ENCODE results near the gene DPEP1. TPM values are rescaled to one million over a fixed set of nuclear protein-coding genes. Genes with fewer than 3 reads are reported as not detected.

DPEP1 gene
- total RNA-seq, 2 donors from 2014 or later, result 0.88 to 3.2 TPM

DNA sequence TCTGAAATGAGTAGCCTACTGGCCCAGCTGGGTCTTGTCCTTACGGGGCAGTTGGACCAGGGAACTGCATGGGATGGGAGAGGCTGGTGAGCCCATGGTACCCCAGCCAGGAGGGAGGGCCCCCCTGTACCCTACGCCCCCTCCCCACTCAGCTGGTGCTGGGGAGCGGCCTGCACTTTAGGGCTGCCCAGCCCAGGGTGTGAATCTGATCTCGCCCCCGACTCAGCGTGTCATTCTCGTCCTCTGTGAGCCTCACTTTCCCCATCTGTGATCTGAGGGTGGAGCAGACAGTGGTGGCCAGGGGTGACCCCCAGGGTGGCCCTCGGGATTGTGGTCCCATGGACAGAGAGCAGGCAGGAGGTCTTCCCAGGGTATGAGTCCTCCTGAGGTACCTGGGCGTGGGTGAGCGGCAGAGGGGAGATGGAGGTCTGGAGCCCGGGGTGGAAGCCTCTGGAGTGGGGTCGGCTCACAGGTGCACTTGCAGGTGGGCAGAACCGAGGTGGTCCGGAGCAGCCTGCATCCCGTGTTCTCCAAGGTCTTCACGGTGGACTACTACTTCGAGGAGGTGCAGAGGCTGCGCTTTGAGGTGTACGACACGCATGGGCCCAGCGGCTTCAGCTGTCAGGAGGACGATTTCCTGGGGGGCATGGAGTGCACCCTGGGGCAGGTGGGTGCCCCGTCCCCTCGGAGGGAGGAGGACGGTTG is 36.2 kb upstream of the DPEP1 start:
- TF ChIP-seq, protein P1, sequence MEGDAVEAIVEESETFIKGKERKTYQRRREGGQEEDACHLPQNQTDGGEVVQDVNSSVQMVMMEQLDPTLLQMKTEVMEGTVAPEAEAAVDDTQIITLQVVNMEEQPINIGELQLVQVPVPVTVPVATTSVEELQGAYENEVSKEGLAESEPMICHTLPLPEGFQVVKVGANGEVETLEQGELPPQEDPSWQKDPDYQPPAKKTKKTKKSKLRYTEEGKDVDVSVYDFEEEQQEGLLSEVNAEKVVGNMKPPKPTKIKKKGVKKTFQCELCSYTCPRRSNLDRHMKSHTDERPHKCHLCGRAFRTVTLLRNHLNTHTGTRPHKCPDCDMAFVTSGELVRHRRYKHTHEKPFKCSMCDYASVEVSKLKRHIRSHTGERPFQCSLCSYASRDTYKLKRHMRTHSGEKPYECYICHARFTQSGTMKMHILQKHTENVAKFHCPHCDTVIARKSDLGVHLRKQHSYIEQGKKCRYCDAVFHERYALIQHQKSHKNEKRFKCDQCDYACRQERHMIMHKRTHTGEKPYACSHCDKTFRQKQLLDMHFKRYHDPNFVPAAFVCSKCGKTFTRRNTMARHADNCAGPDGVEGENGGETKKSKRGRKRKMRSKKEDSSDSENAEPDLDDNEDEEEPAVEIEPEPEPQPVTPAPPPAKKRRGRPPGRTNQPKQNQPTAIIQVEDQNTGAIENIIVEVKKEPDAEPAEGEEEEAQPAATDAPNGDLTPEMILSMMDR (conservative IDR thresholded peaks at IDR 0.05), result no peak
- WGBS, 2 experiments (ENCODE audit: insufficient coverage in 1 of 2, insufficient read length in 1 of 2), result 87 to 90% methylated on average over 21 to 25 of the region's 25 CpGs
- Histone ChIP-seq H3K4me3 (ENCODE audit: low read length) (no peak overlapping the region), H3K4me1 (ENCODE audit: control insufficient read depth, insufficient read depth, low read length) (peaks cover 5% of the 10 kb centered on the region), H3K27me3 (ENCODE audit: control insufficient read depth, insufficient read depth, low read length, poor library complexity, severe bottlenecking) (peaks cover 33% of the 10 kb centered on the region), H3K36me3 (ENCODE audit: control insufficient read depth, insufficient read depth, low read length) (no peaks in the 10 kb centered on the region), H3K9ac (ENCODE audit: extremely low read depth, low read length, poor library complexity, severe bottlenecking) (no peak overlapping the region), H3K9me3 (ENCODE audit: control insufficient read depth, low read length) (no peaks in the 10 kb centered on the region), H3K27ac (ENCODE audit: low read depth, low read length) (no peak overlapping the region)
- Mint-ChIP-seq H3K36me3 (ENCODE audit: low read depth) (no peaks in the 10 kb centered on the region), H3K4me3 (no peak overlapping the region), H3K27ac (no peak overlapping the region), H3K9me3 (no peaks in the 10 kb centered on the region), H3K27me3 (ENCODE audit: insufficient read depth) (peaks cover 55% of the 10 kb centered on the region), H3K4me1 (peaks cover under 1% of the 10 kb centered on the region)
- no peak for DNase-seq

DNA sequence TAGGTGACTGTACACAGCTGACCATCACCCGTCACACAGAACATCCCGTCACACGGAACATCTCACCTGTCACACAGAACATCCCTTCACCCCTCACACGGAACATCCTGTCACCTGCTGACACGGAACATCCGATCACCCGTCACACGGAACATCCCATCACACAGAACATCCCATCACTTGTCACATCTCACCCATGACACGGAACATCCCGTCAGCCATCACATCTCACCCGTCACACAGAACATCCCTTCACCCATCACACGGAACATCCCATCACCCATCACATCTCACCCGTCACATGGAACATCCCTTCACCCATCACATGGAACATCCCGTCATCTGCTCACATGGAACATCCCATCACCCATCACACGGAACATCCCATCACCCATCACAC is 34.1 kb upstream of the DPEP1 start:
- H3K9me3 Mint-ChIP-seq, result no peaks in the 10 kb centered on the region
- H3K4me3 Mint-ChIP-seq, result no peak overlapping the region
- no peaks in the 10 kb centered on the region for H3K9me3 ChIP-seq (ENCODE audit: control insufficient read depth, low read length)
- H3K36me3 ChIP-seq (ENCODE audit: control insufficient read depth, insufficient read depth, low read length), result no peaks in the 10 kb centered on the region
- no peaks in the 10 kb centered on the region for H3K36me3 Mint-ChIP-seq (ENCODE audit: low read depth)
- H3K4me1 Mint-ChIP-seq, result no peaks in the 10 kb centered on the region
- TF ChIP-seq, protein P1 (conservative IDR thresholded peaks at IDR 0.05), result no peak
- peaks cover 33% of the 10 kb centered on the region for H3K27me3 ChIP-seq (ENCODE audit: control insufficient read depth, insufficient read depth, low read length, poor library complexity, severe bottlenecking)
- H3K27ac ChIP-seq (ENCODE audit: low read depth, low read length), result no peak overlapping the region
- no peaks in the 10 kb centered on the region for H3K4me1 ChIP-seq (ENCODE audit: control insufficient read depth, insufficient read depth, low read length)
- peaks cover 37% of the 10 kb centered on the region for H3K27me3 Mint-ChIP-seq (ENCODE audit: insufficient read depth)
- WGBS, 2 experiments (ENCODE audit: insufficient coverage in 1 of 2, insufficient read length in 1 of 2), result 87 to 93% methylated on average over 10 to 15 of the region's 15 CpGs
- no peak overlapping the region for H3K4me3 ChIP-seq (ENCODE audit: low read length)
- no peak for DNase-seq
- no peak overlapping the region for H3K9ac ChIP-seq (ENCODE audit: extremely low read depth, low read length, poor library complexity, severe bottlenecking)
- H3K27ac Mint-ChIP-seq, result no peak overlapping the region

- no peaks in the 10 kb centered on the region for H3K4me1 ChIP-seq (ENCODE audit: control insufficient read depth, insufficient read depth, low read length)
- no peak overlapping the region for H3K4me3 ChIP-seq (ENCODE audit: low read length)
- no peak for DNase-seq
- Mint-ChIP-seq H3K36me3 (ENCODE audit: low read depth) (no peaks in the 10 kb centered on the region), H3K27ac (no peak overlapping the region), H3K4me1 (no peaks in the 10 kb centered on the region), H3K27me3 (ENCODE audit: insufficient read depth) (peaks cover 25% of the 10 kb centered on the region), H3K9me3 (no peaks in the 10 kb centered on the region), H3K4me3 (no peak overlapping the region)
- H3K36me3 ChIP-seq (ENCODE audit: control insufficient read depth, insufficient read depth, low read length), result no peaks in the 10 kb centered on the region
- H3K9me3 ChIP-seq (ENCODE audit: control insufficient read depth, low read length), result no peaks in the 10 kb centered on the region
- WGBS, 2 experiments (ENCODE audit: insufficient coverage in 1 of 2, insufficient read length in 1 of 2), result 80 to 87% methylated on average over 25 to 33 of the region's 33 CpGs
- no peak overlapping the region for H3K9ac ChIP-seq (ENCODE audit: extremely low read depth, low read length, poor library complexity, severe bottlenecking)
- peaks cover 19% of the 10 kb centered on the region for H3K27me3 ChIP-seq (ENCODE audit: control insufficient read depth, insufficient read depth, low read length, poor library complexity, severe bottlenecking)
- TF ChIP-seq, protein P1 (conservative IDR thresholded peaks at IDR 0.05), result no peak
- no peak overlapping the region for H3K27ac ChIP-seq (ENCODE audit: low read depth, low read length)
Observed at GRCh38 chr16:89581045-89581695, 32.3 kb upstream of the DPEP1 start.
